Transverse colon (tissue), 4 donors: ENCODE data around the gene LRBA.

Experiments used
- EP300 ChIP-seq: sonication (generic); formaldehyde crosslinking; IDR thresholded peaks from one replicate; pipeline ENCODE4 v1.6.1; 2017; ENCODE audit warnings: antibody characterized with exemption, low read depth
- POLR2A ChIP-seq: fragments of 450-650 bp; IDR thresholded peaks from one replicate; pipeline ENCODE4 v1.6.1; 2016; ENCODE audit warnings: antibody characterized with exemption, mild to moderate bottlenecking, moderate library complexity
- POLR2AphosphoS5 ChIP-seq, 3 donors: sonication (generic); formaldehyde crosslinking; IDR thresholded peaks; one replicate each; pipeline ENCODE4 v1.6.1; 2016; ENCODE audit warnings: antibody characterized with exemption in 3 of 3
- TF ChIP-seq, protein P1 (sequence below), 5 experiments: fragments of 200-600 bp in 3 of 5; fragments of 450-650 bp in 2 of 5; sonication (generic) in 3 of 5; IDR thresholded peaks; 1 replicate in 2 of 5; 2 replicates in 3 of 5; pipeline ENCODE4 v1.5.1; 2016 to 2017; ENCODE audit warnings: antibody characterized with exemption in 5 of 5, inconsistent platforms in 3 of 5, mild to moderate bottlenecking in 2 of 5, moderate library complexity in 1 of 5

DNA sequence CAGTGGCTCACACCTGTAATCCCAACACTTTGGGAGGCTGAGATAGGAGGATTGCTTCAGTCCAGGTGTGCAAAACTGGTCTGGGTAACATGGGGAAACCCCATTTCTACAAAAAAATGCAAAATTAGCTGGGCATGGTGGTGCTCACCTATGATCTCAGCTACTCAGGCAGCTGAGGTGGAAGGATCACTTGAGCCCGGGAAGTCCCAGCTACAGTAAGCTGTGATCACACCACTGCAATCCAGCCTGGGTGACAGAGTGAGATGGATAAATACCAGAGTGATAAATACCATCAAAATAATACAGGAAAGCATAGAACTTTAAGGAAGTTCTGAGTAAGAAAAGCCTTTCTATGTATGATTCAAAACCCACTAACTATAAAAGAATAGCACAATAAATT is 52.8 kb downstream of the LRBA start:
- TF ChIP-seq, protein P1, sequence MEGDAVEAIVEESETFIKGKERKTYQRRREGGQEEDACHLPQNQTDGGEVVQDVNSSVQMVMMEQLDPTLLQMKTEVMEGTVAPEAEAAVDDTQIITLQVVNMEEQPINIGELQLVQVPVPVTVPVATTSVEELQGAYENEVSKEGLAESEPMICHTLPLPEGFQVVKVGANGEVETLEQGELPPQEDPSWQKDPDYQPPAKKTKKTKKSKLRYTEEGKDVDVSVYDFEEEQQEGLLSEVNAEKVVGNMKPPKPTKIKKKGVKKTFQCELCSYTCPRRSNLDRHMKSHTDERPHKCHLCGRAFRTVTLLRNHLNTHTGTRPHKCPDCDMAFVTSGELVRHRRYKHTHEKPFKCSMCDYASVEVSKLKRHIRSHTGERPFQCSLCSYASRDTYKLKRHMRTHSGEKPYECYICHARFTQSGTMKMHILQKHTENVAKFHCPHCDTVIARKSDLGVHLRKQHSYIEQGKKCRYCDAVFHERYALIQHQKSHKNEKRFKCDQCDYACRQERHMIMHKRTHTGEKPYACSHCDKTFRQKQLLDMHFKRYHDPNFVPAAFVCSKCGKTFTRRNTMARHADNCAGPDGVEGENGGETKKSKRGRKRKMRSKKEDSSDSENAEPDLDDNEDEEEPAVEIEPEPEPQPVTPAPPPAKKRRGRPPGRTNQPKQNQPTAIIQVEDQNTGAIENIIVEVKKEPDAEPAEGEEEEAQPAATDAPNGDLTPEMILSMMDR (IDR thresholded peaks at IDR 0.05): no peak
- TF ChIP-seq POLR2A (no peak), EP300 (no peak), POLR2AphosphoS5 (IDR thresholded peaks at IDR 0.05) (no peak)
